Stimulated activated CD4-positive, alpha-beta T cell treated with anti-CD3 and anti-CD28 coated beads, Interleukin-2, amount 100 ng/mL, for 24 hours (primary cell): ENCODE measurements around the gene POU4F1.
"Not testable (repeated sequence)": the region's sequence is repeated elsewhere in the genome, so short reads cannot be mapped to it uniquely, and the experiment has no call there.

Source experiments
- DNase-seq, 2 donors: peaks; one replicate each; pipeline ENCODE4 v3.0.0-alpha.2; 2020

POU4F1 gene, protein sequence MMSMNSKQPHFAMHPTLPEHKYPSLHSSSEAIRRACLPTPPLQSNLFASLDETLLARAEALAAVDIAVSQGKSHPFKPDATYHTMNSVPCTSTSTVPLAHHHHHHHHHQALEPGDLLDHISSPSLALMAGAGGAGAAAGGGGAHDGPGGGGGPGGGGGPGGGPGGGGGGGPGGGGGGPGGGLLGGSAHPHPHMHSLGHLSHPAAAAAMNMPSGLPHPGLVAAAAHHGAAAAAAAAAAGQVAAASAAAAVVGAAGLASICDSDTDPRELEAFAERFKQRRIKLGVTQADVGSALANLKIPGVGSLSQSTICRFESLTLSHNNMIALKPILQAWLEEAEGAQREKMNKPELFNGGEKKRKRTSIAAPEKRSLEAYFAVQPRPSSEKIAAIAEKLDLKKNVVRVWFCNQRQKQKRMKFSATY

DNA sequence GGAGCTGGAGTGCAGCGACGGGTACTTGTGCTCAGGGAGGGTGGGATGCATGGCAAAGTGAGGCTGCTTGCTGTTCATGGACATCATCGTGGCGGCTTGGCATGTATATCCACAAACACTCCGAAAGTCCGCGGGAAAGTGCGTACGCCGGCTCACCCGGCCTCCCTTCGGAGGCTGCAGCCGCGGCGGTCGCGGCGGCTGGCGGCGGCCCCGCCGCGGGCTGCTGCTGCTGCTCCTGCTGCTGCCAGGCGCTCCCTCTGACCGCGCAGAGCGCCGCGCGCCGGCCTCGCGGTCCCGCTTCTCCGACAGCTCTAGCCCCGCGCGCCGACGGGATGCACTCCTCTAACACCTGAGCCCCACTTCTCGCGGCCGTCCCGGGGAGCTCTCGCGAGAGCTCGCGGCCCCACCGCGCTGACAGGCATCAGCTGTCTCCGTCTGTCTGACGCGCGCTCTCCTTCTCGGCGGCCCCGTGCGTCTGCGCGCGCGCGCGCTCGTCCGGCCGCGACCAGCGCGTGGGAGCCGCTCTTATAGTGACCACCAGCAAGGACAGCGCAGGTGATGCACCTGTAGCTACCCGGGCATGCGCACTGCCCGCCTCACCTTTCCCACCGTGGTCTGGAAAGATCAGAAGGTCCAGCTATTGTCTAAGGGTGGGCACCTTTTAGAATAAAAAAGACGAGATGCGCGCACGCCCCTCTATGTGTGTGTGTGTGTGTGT is at the start of gene POU4F1:
Gene POU4F1, minus strand, starts transcription at position 313 of the 718 bp plus-strand sequence. Its CDS starts 226 bp downstream, at position 87.
- peak; percentile 59 to 76 for DNase-seq

DNA sequence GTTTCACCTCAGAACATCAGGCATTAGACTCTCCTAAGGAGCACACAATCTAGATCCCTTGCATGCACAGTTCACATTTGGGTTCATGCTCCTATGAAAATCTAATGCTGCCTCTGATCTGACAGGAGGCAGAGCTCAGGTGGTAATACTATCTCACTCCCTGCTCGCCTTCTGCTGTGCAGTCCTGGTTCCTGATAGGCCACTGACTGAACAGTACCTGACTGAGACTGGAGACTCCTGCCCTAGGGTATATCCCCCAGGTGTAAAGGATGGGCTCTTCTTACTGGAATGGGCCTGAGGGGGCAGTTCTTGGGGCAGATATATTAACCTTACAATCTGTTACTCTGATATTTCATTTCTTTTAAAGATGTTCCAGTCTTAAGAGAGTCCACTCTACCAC is 49.3 kb upstream of the POU4F1 start:
- DNase-seq: no peak

DNA sequence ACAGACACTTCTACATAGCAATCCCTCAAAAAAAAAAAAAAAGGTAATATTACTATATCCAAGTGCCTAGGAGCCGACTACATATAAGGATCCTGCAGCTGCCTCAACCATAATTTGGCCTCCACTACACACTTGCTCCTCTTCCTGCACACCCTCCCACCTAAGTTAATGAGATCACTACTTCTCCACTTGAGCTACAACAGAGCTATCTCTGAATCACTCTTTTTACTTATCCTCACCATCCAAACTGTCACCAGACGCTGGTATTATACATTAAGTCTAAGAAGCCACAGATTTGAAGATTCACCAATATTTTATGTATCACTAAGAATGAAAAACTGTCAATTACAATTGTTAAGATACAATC is 47.3 kb upstream of the POU4F1 start:
- no peak for DNase-seq

DNA sequence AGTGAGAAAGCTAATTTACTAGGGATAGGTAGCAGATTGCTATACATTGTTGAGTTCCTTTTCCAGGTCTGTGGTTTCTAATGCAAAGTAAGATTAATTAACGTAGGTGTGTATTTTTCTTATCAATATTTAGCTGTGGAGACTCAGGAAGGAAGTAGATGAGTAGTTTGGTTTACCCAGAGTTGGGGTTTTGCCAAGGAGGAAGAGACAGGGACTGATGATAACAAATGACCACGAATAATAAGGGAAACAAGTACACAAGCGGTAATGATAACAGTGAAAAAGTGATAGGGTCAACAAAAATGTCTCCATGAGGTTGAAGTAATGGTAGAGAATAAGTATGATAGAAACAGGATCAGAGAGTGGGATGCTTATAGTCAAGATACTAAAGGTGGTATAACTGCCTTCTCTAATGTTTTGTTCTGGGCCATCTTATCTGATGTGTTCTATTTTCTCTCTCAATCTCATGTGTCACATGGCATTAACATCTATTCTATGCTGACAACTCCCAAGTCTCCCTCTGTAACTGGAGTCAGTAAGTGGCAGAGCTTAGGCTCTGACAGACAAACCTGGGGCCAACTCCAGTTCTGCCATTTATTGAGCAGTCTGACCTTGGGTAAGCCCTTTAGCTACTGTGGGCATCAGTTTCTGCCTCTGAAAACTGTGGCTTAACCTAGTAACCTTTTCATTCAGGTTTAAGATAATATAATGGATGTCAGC is 46.8 kb upstream of the POU4F1 start:
- no peak for DNase-seq

DNA sequence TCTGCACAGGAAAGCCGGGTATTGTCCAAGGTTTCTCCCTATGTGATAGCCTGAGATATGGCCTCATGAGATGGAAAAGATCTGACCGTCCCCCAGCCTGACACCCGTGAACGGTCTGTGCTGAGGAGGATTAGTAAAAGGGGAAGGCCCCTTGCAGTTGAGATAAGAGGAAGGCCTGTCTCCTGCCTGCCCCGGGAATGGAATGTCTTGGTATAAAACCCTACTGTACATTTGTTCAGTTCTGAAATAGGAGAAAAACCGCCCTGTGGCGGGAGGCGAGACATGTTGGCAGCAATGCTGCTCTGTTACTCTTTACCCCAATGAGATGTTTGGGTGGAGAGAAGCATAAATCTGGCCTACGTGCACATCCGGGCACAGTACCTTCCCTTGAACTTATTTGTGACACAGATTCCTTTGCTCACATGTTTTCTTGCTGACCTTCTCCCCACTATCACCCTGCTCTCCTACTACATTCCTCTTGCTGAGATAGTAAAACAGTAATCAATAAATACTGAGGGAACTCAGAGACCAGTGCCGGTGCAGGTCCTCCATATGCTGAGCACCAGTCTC is 43.8 kb upstream of the POU4F1 start:
- not testable (repeated sequence) for DNase-seq

DNA sequence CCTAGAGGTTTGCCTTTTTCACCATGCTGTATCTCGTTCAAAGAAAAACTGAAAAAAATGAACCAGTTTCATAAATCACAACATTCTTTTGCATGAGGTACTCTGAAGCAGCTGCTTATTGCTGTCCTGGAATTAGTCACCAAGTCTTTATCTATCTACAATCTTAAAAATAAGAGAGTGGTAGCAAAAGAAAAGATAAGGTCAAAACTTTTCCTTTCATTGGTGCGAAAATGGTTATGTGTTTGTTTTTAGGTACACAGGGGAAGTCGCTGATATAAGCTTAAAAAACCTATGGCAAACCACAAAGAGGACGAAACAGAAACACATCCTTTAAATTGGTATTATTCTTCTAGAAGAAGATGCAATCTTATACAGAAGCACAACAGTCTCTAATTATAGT is 34.9 kb upstream of the POU4F1 start:
- DNase-seq: no peak

DNA sequence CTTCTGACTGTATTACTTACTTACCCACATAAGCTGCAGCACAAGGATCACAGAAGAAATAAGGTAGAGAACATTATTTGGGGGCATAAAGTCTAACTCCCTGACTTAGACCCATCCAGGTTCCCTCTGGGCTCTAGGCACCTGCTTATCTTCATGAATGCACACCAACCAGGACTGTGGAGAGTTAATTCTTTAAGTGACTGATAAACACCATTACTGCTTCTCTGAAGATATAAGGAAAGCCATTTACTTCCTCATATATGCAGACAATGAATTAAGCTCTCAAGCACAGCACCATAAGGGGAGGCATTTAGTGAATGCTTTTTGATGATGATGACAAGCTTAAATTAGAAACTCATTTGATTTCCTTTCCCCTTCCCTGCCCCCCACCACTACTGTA is 33.1 kb upstream of the POU4F1 start:
- DNase-seq: no peak

DNA sequence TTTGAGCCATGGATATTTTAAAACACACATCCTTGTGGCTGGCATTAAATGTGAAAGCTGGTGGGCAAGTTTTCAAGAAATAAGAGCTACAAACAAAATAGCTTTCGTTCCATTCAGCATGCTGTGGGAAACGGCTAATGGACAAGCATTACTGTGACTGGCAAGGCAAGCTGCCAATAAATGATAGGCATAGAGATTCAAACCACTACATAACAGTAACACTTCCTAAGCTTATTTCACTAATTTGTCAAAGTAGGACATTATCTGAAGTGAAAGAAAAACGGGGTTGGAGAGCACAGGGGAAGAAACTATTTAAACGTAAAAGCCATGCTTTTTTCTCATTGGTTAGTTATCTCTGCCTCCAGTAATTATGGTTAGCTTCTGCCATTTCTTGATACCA is 29.6 kb upstream of the POU4F1 start:
- no peak for DNase-seq

DNA sequence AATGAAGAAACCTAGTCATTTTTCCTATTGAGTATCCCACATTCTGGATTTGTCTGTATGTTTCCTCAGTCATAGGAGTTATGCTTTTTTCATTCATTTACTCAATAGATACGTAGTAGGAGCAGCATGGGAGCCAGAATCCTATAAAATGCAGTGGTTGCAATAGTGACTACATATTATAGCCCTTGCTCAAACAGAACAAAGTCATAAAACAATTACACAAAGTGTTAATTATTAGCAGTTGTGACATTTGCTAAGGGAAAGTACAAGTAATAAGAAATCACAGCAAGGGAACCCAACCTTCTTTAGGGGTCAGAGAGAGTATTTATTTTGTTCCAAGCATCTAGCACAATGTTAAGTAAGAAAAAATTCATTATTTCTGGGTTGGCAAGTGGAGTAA is 27.7 kb upstream of the POU4F1 start:
- DNase-seq: no peak

DNA sequence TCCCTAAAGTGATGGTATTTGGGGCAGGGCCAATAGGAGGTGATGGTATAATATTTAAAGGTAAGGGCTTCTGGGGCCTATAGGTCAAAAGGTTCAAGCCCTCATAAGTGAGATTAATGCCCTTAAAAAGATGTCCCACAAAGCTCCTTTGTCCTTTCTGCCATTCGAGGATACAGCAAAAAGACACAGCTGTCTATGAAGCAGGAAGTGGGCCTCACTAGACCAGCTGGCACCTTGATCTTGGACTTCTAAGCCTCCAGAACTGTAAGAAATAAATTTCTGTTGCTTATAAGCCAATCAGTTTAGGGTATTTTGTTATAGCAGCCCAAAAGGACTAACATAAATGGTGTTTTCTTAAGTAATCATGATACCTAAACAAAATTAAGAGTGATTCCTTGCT is 27.2 kb upstream of the POU4F1 start:
- no peak for DNase-seq

DNA sequence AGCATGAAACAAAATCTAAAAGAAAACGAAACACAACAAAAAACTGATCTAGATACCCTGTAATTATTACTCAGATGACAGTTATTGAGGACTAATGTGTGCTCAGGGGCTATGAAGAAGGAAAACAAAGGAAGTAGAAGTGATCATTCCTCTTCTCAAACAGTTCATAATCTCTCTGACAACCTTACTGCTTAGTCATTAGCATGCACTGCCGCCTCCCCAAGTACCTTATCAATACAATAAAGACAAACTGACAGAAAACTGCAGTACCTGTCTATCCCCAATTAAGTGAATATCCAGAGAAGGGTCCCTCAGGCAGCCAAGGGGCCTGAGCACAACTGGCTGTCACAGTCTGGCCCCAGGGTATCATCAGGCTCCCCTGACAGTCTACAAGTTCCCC is 22.0 kb upstream of the POU4F1 start:
- DNase-seq: no peak

DNA sequence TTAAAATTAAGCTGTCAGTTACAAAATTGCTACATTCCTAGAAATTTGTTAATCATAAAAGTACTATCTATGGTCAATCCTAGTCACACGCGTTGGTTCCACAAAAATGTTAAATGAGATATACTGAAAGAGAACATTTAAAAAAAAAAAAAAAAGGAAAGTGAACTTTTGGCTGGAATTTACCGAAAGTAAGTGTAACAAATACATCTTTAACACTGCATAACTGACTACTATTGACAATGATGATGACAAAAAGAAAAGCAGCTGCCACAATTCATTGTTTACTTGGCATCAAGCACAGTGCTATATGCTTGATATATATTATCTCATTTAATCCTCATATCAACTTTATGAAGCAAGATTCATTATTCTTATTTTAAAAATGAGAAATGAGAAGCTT is 19.8 kb upstream of the POU4F1 start:
- DNase-seq: no peak

DNA sequence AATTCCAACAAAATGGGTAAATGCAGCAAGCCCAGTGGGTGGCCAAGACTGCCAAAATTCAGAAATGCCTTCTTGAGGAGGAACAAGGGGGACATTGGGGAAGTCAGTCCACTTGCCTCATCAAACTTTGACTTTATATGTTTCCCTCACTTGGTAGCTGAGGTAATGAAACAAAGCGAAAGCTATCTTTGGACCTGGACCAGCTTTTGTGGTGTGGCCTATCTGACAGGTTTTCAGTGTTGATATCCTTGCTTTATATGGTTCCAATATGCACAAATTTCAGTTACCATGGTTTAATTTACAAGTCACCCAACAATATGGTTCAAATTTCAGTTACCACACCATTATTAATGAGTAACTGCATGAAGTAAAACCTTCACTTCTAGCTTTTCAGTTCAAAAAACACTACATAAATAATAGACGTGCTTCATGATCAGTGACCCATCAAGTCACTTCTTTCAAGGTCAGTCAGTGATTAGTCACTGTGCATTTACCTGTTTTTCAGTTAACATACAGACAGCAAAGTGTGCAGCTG is 17.7 kb upstream of the POU4F1 start:
- no peak for DNase-seq

DNA sequence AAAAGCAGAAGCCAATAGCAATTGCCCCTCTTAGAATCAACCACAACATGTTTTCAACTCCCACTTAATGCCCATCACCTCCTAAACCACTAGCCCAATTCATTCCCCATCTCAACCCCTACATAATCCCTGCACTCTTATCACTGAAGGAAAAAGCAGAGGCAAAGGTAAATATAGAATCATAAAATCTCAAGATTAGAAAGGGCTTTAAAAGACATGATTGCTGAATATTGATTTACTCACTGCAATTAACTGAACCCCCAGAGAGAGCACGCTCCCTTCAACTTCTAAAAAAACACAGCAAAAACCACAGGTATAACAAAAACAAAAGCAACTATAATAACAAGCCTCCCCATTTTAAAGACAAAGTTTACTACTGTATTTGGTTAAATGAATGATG is 15.1 kb upstream of the POU4F1 start:
- no peak for DNase-seq

DNA sequence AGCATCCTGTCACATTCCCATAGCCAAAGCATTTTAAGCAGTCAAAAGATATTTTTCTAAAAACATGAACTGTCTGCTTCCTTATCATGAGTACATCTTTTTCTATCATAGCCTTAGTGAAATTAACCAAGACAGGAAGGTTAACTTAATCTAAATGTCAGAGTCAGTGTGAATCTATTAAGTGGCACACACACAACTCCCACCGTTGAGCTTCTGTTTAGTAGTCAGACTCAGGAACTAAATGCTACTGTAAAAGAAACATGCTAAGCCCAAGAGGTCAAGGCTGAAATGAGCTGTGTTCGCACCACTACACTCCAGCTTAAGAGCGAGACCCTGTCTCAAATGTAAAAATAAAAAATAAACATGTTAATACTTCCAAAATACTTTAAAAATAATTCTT is 7.7 kb upstream of the POU4F1 start:
- DNase-seq: no peak

DNA sequence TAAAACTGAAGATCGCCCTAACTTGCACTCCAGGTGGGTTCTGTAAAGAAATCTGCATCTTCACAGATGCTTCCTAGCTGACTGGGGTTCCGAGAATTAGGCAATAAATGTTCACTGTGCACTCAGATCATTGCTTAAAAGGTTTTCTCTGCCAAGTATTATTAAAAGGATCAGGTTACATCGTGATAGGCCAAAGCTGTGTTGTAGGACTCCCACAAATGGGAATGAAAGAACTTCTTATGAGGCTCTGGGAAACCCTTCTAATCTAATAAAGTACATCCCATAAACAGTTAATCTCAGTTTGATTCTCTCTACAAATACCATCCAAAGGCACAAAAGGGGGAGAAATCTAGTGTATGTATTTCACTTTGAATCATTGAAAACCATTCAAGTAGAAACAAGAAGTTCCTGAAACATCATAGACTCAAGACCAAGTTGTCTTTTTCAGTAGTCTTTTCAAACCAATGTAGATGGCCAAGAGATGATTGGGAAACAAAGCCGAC is 7.1 kb upstream of the POU4F1 start:
- no peak for DNase-seq

DNA sequence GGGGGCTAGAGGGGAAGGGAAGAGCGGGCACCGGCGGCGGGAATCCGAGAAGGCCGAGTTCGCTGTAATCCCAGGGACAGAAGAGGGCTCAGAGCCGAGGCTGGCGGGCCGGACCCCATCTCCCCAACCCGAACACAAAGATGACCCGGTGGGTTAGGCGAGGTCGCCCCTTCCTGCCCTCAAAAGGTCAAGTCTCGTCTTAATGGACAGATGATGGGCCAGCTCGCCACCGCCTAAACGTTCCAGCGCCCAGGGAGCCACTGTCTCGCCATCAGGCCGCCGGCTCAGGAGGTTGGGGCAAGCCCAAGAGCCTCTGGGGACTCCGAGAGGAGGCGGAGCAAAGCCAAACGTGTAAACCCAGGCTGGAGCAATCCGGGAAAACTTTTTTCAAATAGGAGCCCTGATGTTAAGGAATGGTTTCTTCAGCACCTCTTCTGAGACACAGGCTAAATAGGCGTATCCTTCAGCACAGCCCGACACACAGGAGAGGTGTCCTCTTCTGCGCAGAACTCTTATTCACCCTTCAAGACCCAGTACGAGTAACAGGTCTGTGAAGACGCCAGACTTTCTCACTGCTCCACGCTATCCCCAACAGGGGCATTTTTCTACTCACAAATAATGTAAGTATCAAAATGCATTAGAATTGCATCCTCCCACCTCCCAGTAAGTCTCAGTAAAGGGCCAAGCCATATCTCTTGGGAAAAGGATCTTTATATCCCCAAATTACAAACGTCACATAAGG is 6.3 kb upstream of the POU4F1 start:
- no peak for DNase-seq

DNA sequence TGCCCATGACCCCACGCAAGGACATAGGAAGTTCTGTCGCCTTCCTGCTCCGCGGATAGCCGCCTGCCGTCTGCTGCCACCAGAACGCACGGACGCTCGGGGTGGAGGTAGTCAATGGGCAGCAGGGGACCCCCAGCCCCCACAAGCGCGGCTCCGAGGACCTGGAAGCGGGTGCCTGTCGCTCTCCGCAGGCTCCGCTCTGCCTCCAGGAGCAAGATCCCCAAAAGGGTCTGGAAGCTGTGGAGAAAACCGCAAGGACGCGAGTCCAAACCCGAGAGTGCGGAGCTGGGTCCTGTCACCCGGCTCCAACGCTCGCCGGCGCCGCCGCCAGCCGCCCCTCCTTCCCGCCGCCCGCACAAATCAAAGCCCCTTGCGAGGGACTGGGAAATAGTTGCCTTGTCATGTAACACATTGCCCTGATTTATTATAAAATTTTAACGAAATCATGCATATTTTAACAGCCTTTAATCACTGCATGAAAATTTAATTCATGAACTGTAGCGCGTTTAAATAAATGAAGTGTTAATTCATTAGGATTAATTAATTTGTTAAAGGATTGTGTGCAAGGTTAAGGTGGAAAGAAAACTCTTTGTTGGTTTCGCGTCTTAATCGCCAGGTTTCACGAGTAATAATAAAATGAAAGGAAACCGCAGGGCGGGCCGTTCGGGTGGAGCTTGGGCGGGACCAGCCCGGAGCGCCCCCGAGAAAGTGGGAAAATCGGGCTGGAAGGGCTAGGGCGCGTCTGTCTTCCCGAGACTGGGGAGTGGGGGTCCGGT is 5.5 kb upstream of the POU4F1 start:
- DNase-seq: no peak

DNA sequence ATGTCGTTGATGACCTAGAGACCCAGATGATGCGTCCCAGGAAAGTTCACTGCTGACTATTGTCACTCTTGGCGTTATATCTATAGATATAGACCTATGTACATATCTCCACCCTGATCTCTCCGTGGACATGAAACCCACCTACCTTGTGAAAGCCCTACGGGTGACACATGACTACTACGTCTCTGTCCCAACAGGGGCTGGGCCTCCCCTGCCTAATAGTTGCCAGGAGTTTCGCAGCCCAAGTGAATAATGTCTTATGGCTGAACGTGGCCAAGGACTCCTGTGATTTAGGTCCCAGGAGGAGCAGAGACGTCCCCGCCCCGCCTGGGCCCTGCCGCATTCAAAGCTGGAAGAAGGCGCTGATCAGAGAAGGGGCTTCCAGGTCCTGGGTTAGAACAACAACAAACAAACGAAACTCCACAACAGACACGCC is 4.9 kb upstream of the POU4F1 start:
- DNase-seq: no peak

DNA sequence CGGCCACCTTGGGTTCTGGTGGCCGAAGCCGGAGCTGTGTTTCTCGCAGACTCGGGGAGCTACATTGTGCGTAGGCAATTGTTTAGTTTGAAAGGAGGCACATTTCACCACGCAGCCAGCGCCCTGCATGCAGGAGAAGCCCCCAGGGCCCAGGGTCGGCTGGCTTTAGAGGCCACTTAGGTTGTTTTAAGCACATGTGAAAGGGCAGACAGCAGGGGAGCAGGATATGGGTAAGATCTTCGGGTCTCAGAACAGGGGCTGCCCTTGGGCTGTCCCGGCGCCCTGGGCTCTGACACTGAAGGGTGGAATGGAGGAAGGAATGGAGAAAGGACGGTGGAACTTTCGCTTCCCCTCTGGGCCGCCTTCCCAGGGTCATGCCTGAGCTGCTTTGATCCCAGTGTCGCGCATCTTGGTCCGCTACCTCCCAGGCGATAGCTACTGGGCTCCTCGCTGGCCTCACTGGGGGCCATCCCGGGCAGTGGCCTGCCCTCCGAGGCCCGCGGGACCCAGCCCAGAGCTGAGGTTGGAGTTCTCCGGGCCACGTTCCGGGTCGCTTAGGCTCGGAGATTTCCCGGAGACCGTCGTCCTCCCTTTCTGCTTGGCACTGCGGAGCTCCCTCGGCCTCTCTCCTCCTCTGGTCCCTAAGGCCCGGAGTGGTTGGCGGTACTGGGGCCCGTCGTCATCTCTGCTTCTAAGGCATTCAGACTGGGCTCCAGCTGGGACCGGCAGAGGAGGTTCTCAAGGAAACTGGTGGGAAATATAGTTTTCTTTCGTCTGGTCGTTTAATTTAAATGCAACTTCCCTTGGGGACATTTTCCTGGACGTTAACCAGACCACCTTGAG is 4.3 kb upstream of the POU4F1 start:
- no peak for DNase-seq
